Measurements from ENCODE around the gene PILRB.

DNA sequence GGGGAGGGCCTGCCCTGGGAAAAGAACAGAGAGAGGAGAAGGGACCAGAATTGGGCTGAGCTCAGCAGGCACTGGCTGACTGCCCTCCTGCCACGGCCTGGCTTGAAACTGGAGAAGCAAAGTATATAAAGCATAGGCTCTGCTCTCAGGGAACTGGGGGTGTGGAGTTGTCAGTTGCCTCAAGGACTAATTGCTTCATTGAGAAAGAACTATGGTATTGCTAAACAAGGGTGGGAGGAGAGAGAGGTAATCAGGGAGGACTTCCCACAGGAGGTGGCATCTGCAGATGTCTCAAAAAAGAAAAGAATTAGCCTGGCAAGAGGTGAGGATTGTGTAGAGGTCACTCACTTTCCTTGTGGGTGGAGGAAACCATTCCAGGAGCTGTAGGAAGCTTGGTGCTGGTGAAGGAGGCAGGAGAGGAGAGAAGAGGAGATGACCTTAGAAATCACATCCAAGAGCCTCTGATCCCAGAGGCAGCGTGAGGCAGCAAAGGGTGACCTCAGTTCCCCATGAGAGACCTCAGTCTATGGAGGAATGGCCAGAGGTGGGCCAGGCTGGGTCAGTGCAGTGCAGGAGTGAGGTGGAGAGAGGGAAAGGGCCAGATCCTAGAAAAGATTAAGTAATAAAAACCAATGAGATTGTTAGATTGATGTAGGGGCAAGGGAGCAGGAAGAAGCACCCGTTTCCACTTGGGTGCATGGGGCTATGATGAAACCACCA, 2.4 kb downstream of the PILRB start:
- TF ChIP-seq EZH2 (IDR thresholded peaks at IDR 0.05; ENCODE audit: insufficient read depth, poor library complexity, severe bottlenecking), result no peak
- no peak for TF ChIP-seq EZH2phosphoT487 (IDR thresholded peaks at IDR 0.05; ENCODE audit: insufficient read depth, low read depth)
